Left kidney (tissue), 8 donors: ENCODE measurements around the gene TMEM140. TPM values are rescaled to one million over a fixed set of nuclear protein-coding genes. Genes with fewer than 3 reads are reported as not detected.
"Not testable (repeated sequence)": the region's sequence is repeated elsewhere in the genome, so short reads cannot be mapped to it uniquely, and the experiment has no call there.

Experiments used
- DNase-seq: peaks from one replicate; pipeline ENCODE4 v3.0.0-alpha.2; 2013
- long read RNA-seq, 8 donors: transcript quantifications; one replicate each; lab custom pipeline, GENCODE V29; 2026
- polyA plus RNA-seq: library from polyadenylated mRNA; unstranded; fragments of 120-200 nt; gene quantifications from one replicate; pipeline ENCODE4 v1.2.1, GENCODE V29; 2013; ENCODE audit not compliant: insufficient read length

TMEM140 gene
- 25.9 TPM for polyA plus RNA-seq
- long read RNA-seq, donor 1, transcript TMEM140-201 (2 exons, 1,997 nt), result major isoform, 8 of 34 reads
- long read RNA-seq, donor 1, partial matches to known transcripts, result 7 of 34 reads
- long read RNA-seq, donor 1, other reads (novel, unspliced or antisense), result 19 of 34 reads
- long read RNA-seq, donor 2, partial matches to known transcripts, result 0 of 9 reads
- long read RNA-seq, donor 2, other reads (novel, unspliced or antisense), result 7 of 9 reads
- long read RNA-seq, donor 3, partial matches to known transcripts, result 0 of 1 reads
- long read RNA-seq, donor 3, other reads (novel, unspliced or antisense), result 0 of 1 reads
- long read RNA-seq, donor 4, result 0 reads
- long read RNA-seq, donor 5, transcript TMEM140-201 (2 exons, 1,997 nt), result major isoform, 10 of 10 reads
- long read RNA-seq, donor 5, partial matches to known transcripts, result 0 of 10 reads
- long read RNA-seq, donor 5, other reads (novel, unspliced or antisense), result 0 of 10 reads
- long read RNA-seq, donor 6, partial matches to known transcripts, result 0 of 2 reads
- long read RNA-seq, donor 6, other reads (novel, unspliced or antisense), result 0 of 2 reads
- long read RNA-seq, donor 7, partial matches to known transcripts, result 0 of 3 reads
- long read RNA-seq, donor 7, other reads (novel, unspliced or antisense), result 0 of 3 reads
- long read RNA-seq, donor 8, partial matches to known transcripts, result 0 of 2 reads
- long read RNA-seq, donor 8, other reads (novel, unspliced or antisense), result 0 of 2 reads

DNA sequence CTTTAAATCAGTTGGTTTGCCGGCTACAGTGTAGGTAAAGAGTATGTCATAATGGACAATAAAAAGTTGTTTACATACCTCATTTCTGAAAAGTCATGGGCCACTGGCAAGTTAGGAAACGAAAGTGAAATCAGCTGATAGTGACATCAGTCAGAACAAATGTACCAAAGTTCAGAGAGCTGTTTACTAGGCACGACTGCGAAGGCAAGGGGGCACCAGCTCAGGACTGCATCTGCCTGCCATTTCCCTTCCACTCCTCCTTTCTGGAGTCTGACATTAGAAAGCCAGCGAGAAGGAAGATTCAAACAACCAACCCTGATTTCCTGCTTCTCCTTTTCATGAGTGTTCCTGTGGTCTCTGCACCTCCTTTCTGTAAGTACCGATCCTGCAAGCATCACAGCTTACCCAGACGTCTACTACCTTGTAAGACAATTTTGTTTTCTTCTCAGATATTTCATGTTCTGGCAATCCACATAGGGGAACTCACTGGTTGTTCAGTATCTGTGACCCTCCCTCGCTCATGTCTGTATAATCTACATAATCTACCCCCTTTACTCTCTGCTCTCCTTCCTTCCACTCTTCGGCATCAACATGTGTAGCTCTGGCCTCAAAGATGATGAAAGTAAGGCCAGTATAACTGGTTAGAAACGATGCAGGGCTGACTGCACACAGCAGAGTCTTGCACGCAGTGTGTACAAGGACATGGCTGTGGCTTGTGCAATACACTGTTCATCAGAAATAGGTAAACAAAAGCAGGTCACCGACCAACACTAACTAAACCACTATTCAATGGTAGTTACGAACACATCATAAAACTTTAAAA lies at the start of gene TMEM140:
TSS of gene TMEM140 (plus strand) at position 174 of the 823 bp plus-strand sequence. CDS start 16,370 bp downstream, outside the sequence.
- DNase-seq, result no peak

DNA sequence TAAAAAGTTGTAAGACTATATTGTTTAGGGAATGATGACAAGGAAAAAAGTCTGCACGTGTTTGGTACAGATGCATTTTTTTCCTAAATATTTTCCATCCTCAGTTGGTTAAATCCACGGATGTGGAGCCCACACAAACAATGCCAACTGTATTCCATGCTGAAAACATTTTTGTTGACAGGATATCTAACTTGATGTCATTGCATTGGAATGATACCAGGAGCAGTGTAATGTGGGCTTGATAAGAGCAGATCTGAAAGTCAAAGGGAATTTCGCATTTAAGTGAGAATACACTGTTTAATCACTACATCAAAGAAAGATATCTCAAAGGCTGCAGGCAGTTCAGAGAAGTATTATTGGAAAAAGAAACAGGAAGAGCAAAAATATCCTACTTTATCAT lies 49.5 kb upstream of the TMEM140 start:
- no peak for DNase-seq

DNA sequence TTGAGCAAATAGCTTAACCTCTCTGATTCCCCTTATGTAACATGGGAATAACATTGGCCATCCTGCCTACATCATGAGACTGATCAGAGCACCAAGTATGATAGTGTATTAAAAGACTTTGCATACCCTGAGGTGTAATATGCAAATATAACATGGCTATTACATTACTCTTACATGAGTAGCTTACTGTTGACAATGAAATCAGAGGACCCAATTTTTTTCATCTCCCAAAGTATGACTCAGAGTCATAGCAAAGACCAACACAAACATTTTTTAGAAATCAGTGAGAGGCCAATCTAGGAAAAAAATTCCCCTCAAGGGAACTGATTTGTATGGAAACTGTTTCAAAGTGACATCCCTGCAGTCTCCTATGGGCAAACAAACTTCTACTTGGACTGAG lies 47.0 kb upstream of the TMEM140 start:
- no peak for DNase-seq

DNA sequence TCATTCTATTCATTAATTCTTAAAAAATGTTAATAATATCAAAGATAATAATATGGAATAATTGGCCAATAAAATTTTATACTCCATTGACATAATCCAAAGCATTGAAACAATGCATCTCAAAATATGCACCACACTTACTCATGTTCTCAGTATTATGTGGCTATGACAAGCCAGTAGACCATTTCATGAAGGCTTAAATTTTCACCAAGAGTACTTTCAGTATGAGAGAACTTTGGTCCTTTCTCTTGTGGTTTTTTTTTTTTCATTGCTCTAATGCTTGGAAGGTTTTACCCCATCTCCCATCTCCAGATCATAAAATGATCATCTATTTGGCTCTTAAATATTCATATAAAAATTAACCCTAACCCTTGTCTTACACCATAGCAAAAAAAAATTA lies 45.5 kb upstream of the TMEM140 start:
- no peak for DNase-seq

GRCh38 chr7:135109562-135109961 lies 38.3 kb upstream of the TMEM140 start:
- DNase-seq, result no peak

- DNase-seq, result no peak
Observed at GRCh38 chr7:135109976-135110375, 37.9 kb upstream of the TMEM140 start.

- DNase-seq, result no peak
Observed at GRCh38 chr7:135111379-135111778, 36.5 kb upstream of the TMEM140 start.

- no peak for DNase-seq
Observed at GRCh38 chr7:135114622-135115021, 33.2 kb upstream of the TMEM140 start.

- no peak for DNase-seq
Observed at GRCh38 chr7:135117096-135117495, 30.8 kb upstream of the TMEM140 start.

DNA sequence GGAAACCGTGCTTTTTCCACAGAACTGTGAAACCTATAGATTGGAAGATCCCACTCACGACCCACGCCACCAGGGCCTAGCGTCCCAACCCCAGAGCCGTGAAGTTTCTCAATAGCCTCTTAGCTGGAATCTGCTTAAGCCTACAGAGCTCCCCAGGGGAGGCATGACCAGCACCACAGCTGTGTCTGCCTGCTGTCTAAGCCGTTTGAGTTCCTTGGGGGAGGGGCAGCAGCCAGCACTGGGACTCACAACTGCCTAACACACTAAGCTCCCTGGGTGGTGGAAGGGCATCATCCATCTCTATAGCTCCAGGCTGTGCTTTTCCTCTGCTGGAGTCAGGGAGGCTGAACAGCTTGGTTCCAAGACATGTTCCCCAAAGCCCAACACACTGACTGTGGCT lies 26.0 kb upstream of the TMEM140 start:
- DNase-seq, result no peak

GRCh38 chr7:135124631-135125030 lies 23.2 kb upstream of the TMEM140 start:
- DNase-seq, result not testable (repeated sequence)

DNA sequence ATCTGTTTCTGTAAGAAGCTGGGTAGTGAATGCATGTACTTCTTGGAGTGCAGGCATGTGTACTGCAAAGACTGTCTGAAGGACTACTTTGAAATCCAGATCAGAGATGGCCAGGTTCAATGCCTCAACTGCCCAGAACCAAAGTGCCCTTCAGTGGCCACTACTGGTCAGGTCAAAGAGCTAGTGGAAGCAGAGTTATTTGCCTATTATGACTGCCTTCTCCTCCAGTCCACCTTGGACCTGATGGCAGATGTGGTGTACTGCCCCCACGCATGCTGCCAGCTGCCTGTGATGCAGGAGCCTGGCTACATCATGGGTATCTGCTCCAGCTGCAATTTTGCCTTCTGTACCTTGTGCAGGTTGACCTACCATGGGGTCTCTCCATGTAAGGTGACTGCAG lies 18.9 kb upstream of the TMEM140 start:
- no peak for DNase-seq

GRCh38 chr7:135129579-135129978 lies 18.3 kb upstream of the TMEM140 start:
- no peak for DNase-seq

GRCh38 chr7:135143885-135144668 lies 3.8 kb upstream of the TMEM140 start:
- DNase-seq, result no peak

GRCh38 chr7:135147341-135147898 lies 452 bp upstream of the TMEM140 start:
- DNase-seq, result no peak

DNA sequence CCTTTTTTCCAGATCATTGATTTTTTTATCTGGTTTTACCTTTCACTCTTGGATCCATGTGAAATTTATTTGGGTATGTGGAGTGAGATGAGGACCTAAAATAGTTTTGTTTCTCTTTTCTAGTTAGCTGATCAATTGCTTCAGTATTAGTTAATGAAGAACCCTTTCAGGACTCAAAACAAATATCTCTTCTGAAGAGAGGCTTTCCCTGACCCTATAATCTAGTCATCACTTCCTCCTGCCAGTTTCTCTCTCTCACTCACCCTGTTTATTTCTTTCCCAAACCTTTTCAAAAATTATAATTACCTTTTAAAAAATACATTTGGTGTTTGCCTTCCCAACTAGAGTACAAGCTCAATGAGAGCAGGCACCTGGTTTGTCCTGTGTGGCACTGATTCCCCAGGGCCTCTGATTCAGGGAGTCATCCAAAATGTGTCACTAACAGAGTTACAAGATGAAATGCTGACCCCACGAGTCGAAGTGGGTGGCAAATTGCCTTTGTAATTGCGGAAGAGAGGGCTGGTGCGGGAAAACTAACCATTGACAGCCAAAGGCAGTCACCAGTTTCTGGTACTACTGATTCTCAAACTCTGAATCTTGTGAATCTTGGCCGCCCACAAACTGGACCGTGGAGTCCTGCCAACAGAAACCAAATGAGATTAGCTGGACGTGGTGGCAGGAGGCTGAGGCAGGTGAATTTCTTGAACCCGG lies 2.4 kb downstream of the TMEM140 start:
- DNase-seq, result no peak

DNA sequence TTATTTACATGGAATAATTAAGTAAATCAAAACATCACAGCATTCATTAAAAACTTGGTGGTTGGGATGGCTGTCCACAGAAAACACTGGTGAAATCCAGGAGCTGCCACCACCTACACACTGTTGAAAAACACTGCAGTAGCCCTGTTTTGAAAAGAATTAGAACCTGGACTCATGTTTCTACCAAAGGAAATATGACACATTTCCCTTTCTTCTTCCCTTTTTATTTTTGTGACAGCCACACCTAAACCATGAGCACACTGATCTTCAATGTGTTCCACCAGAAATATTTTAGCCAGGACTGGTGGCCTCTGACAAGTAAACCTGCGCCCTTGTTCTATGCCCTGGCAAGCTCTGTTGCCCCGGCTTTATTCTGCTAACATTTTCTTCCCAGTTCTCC lies 3.3 kb downstream of the TMEM140 start:
- DNase-seq, result no peak

DNA sequence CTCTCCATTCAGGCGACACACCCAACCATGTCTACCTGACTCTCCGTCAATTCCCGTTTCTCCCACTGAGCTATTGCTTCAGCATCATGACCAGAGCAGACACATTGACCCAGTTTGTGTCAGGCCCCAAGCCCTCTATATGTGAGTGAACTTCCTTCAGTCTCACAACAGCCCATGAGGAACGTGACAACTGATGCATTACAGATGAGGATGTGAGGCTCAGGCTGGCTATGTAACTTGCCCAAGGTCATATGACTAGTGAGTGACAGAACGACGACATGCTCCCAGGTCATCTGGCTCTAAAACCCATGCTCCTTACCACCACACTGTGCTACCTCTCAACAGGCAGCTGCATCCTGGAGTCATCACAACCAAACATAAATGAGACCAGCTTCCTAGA lies 3.7 kb downstream of the TMEM140 start:
- DNase-seq, result no peak

DNA sequence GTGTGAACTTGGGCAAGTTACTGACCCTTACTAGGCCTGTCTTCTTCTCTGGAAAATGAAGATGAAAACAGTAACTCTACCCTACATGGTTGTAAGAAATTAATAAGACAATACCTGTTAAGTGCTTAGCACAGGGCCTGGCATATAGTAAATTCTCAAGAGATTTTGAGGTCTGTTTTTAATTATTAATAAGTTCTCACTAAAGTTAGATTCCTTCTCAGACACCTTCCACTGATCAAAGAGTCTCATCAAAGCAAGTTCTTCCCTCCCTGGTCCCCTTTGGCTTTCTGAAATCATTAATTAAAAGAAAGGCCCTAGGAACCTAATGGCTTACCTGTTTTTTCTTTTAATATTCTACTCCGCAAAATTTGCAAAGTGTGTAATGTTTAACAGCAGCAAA lies 4.6 kb downstream of the TMEM140 start:
- DNase-seq, result no peak

- no peak for DNase-seq
Observed at GRCh38 chr7:135154734-135155133, 6.9 kb downstream of the TMEM140 start.

DNA sequence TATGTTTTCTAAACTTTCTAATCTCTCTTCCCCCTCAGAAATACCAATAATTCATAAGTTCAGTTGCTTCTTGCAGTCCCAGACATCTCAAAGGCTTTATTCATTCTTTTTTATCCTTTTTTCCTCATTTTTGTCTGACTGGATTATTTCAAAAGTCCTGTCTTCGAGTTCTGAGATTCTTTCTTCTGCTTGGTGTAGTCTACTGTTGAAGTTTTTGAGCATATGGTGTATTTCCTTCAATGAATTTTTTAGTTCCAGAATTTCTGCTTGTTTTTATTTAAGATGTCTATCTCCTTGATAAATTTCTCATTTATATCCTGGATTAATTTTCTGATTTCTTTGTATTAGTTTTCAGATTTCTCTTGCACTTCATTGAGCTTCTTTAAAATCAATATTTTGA lies 8.4 kb downstream of the TMEM140 start:
- no peak for DNase-seq
